Measurements from ENCODE around the gene NR3C1.

Gene NR3C1

DNA sequence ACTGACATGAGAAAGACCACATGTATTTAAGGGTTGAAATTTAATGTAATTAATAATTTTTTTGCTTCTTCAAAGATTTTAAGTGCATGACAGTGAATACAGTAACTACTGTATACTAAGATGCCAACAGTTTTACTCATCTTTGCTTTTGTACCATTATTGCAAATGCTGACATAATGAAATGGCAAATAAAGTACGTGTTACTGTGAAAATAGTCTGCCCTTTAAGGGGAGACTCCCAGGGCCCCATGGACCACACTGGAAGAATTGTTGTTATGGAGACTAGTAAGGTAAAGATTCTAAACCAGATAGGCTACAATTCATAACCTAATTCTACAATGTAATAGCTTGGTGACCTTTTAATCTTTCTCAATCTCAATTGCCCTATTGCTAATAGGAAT is 84.7 kb downstream of the NR3C1 start:
- no CpG with 5 or more reads among the region's 1 CpG for WGBS

GRCh38 chr5:143318270-143318669 is 85.2 kb downstream of the NR3C1 start:
- no peaks in the 10 kb centered on the region for H3K9me3 ChIP-seq (ENCODE audit: control insufficient read depth, low read length)

More for the DNA sequence above, 84.7 kb downstream of the NR3C1 start:
- H3K4ac ChIP-seq (ENCODE audit: low read depth in 1 of 2, low read length in 2 of 2), result no peak overlapping the region
- no peak overlapping the region for H2BK15ac ChIP-seq (ENCODE audit: low read depth, poor library complexity, severe bottlenecking)
- no peak overlapping the region for H3K27ac ChIP-seq (ENCODE audit: low read length, poor library complexity, severe bottlenecking)
- H3K4me3 ChIP-seq (ENCODE audit: insufficient read depth in 1 of 2, low read depth in 1 of 2, low read length in 2 of 2), result no peak overlapping the region
- H3K18ac ChIP-seq (ENCODE audit: low read depth in 1 of 2, low read length in 2 of 2), result no peak overlapping the region
- H2BK12ac ChIP-seq (ENCODE audit: low read length in 2 of 2), result no peak overlapping the region
- no peak overlapping the region for H3K23ac ChIP-seq (ENCODE audit: low read length in 2 of 2)
- peaks cover 1% of the 10 kb centered on the region for H3K4me1 ChIP-seq (ENCODE audit: control insufficient read depth, insufficient read depth, low read depth, low read length)
- no peak overlapping the region for H4K91ac ChIP-seq (ENCODE audit: low read length)
- H2BK5ac ChIP-seq (ENCODE audit: low read depth, low read length, poor library complexity, severe bottlenecking), result no peak overlapping the region
- H3K36me3 ChIP-seq (ENCODE audit: control insufficient read depth in 1 of 2, insufficient read depth in 2 of 2, low read depth in 1 of 2, low read length in 2 of 2), result peaks cover 0 to 6% of the 10 kb centered on the region in 2 experiments
- H2BK120ac ChIP-seq (ENCODE audit: low read depth, low read length), result no peak overlapping the region
- no peak overlapping the region for H3K9ac ChIP-seq (ENCODE audit: low read length)
- no peak for DNase-seq
- H2AFZ ChIP-seq (ENCODE audit: low read depth, low read length), result no peak overlapping the region
- no peak overlapping the region for H3K14ac ChIP-seq (ENCODE audit: low read length in 2 of 2)
- H4K8ac ChIP-seq (ENCODE audit: low read length), result no peak overlapping the region
- peaks cover 19% of the 10 kb centered on the region for H3K79me1 ChIP-seq (replicated peaks; ENCODE audit: low read length, poor library complexity, severe bottlenecking)
- no peak overlapping the region for H2AK5ac ChIP-seq (ENCODE audit: low read length, severe bottlenecking)
- H3K27me3 ChIP-seq (ENCODE audit: control insufficient read depth in 1 of 2, insufficient read depth in 1 of 2, low read length in 2 of 2), result no peaks in the 10 kb centered on the region
- H3K4me2 ChIP-seq (ENCODE audit: low read length, poor library complexity, severe bottlenecking), result no peak overlapping the region
- H3K9me3 ChIP-seq (ENCODE audit: control insufficient read depth, low read length), result no peaks in the 10 kb centered on the region

DNA sequence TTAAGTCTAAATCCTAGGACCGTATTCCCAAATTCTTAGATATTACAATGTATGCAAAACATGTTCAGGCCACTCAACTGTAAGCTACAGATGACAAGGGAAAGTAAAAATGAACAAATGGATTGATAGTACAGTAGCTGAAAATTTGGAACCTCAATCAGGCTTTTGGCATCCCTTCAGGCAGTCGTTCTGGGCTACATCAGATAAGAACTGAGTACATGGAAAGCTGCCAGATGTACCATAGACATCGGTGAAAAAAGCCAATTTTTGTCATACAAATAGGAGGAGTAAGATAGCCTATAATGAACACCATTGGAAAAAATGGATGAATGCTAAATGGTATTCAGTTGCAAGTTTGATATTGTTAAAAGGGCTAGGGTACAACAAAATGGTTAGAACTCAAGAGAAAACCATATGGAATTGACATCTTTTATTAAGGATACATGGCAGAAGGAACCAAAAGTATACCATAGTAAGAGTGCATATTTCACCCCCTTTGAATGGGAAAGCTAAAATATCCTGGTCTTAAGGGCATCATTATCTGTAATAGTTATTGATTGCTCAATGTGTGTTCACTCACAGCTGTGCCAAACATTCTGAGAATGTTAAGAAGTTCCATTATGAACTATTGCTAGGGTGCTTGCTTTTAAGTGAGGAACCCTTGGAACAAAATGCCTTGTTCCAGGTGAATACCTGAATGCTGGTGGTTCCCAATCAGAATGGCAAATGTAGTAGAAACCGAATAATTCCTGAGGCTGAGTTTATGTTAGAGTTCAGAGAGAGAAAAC is 86.4 kb downstream of the NR3C1 start:
- no peaks in the 10 kb centered on the region for H3K27me3 ChIP-seq (ENCODE audit: control insufficient read depth in 1 of 2, insufficient read depth in 1 of 2, low read length in 2 of 2)
- DNase-seq, result no peak
- no peak overlapping the region for H4K91ac ChIP-seq (ENCODE audit: low read length)
- H3K4me1 ChIP-seq (ENCODE audit: control insufficient read depth, insufficient read depth, low read depth, low read length), result peaks cover 1% of the 10 kb centered on the region
- H2BK120ac ChIP-seq (ENCODE audit: low read depth, low read length), result no peak overlapping the region
- H2AK5ac ChIP-seq (ENCODE audit: low read length, severe bottlenecking), result no peak overlapping the region
- no peak overlapping the region for H3K4me3 ChIP-seq (ENCODE audit: insufficient read depth in 1 of 2, low read depth in 1 of 2, low read length in 2 of 2)
- WGBS, result 79% methylated on average over 3 of the region's 4 CpGs
- no peak overlapping the region for H3K23ac ChIP-seq (ENCODE audit: low read length in 2 of 2)
- no peak overlapping the region for H2BK12ac ChIP-seq (ENCODE audit: low read length in 2 of 2)
- H2BK15ac ChIP-seq (ENCODE audit: low read depth, poor library complexity, severe bottlenecking), result no peak overlapping the region
- no peaks in the 10 kb centered on the region for H3K9me3 ChIP-seq (ENCODE audit: control insufficient read depth, low read length)
- no peak overlapping the region for H3K9ac ChIP-seq (ENCODE audit: low read length)
- H3K36me3 ChIP-seq (ENCODE audit: control insufficient read depth in 1 of 2, insufficient read depth in 2 of 2, low read depth in 1 of 2, low read length in 2 of 2), result peaks cover 0 to 14% of the 10 kb centered on the region in 2 experiments
- no peak overlapping the region for H4K8ac ChIP-seq (ENCODE audit: low read length)
- H2AFZ ChIP-seq (ENCODE audit: low read depth, low read length), result no peak overlapping the region
- H2BK5ac ChIP-seq (ENCODE audit: low read depth, low read length, poor library complexity, severe bottlenecking), result no peak overlapping the region
- no peak overlapping the region for H3K4me2 ChIP-seq (ENCODE audit: low read length, poor library complexity, severe bottlenecking)
- H3K27ac ChIP-seq (ENCODE audit: low read length, poor library complexity, severe bottlenecking), result no peak overlapping the region
- no peak overlapping the region for H3K14ac ChIP-seq (ENCODE audit: low read length in 2 of 2)
- H3K18ac ChIP-seq (ENCODE audit: low read depth in 1 of 2, low read length in 2 of 2), result no peak overlapping the region
- H3K4ac ChIP-seq (ENCODE audit: low read depth in 1 of 2, low read length in 2 of 2), result no peak overlapping the region
- peaks cover 17% of the 10 kb centered on the region for H3K79me1 ChIP-seq (replicated peaks; ENCODE audit: low read length, poor library complexity, severe bottlenecking)

More at GRCh38 chr5:143318270-143318669, 85.2 kb downstream of the NR3C1 start:
- Histone ChIP-seq H2AK5ac (ENCODE audit: low read length, severe bottlenecking) (no peak overlapping the region), H3K4ac (ENCODE audit: low read depth in 1 of 2, low read length in 2 of 2) (no peak overlapping the region), H3K9ac (ENCODE audit: low read length) (no peak overlapping the region), H3K23ac (ENCODE audit: low read length in 2 of 2) (no peak overlapping the region), H4K91ac (ENCODE audit: low read length) (no peak overlapping the region), H2BK12ac (ENCODE audit: low read length in 2 of 2) (no peak overlapping the region), H2BK5ac (ENCODE audit: low read depth, low read length, poor library complexity, severe bottlenecking) (no peak overlapping the region), H3K27ac (ENCODE audit: low read length, poor library complexity, severe bottlenecking) (no peak overlapping the region), H3K14ac (ENCODE audit: low read length in 2 of 2) (no peak overlapping the region), H3K36me3 (ENCODE audit: control insufficient read depth in 1 of 2, insufficient read depth in 2 of 2, low read depth in 1 of 2, low read length in 2 of 2) (peaks cover 0 to 6% of the 10 kb centered on the region in 2 experiments), H2BK15ac (ENCODE audit: low read depth, poor library complexity, severe bottlenecking) (no peak overlapping the region), H3K4me2 (ENCODE audit: low read length, poor library complexity, severe bottlenecking) (no peak overlapping the region), H3K4me1 (ENCODE audit: control insufficient read depth, insufficient read depth, low read depth, low read length) (peaks cover 1% of the 10 kb centered on the region), H2BK120ac (ENCODE audit: low read depth, low read length) (no peak overlapping the region), H3K4me3 (ENCODE audit: insufficient read depth in 1 of 2, low read depth in 1 of 2, low read length in 2 of 2) (no peak overlapping the region), H3K18ac (ENCODE audit: low read depth in 1 of 2, low read length in 2 of 2) (no peak overlapping the region), H4K8ac (ENCODE audit: low read length) (no peak overlapping the region), H3K79me1 (replicated peaks; ENCODE audit: low read length, poor library complexity, severe bottlenecking) (peaks cover 17% of the 10 kb centered on the region), H2AFZ (ENCODE audit: low read depth, low read length) (no peak overlapping the region), H3K27me3 (ENCODE audit: control insufficient read depth in 1 of 2, insufficient read depth in 1 of 2, low read length in 2 of 2) (no peaks in the 10 kb centered on the region)
- no peak for DNase-seq
- WGBS, result 100% methylated on average over 1 of the region's 1 CpG

GRCh38 chr5:143316337-143316736 is 87.1 kb downstream of the NR3C1 start:
- no peak overlapping the region for H3K4ac ChIP-seq (ENCODE audit: low read depth in 1 of 2, low read length in 2 of 2)
- H3K18ac ChIP-seq (ENCODE audit: low read depth in 1 of 2, low read length in 2 of 2), result no peak overlapping the region
- no peaks in the 10 kb centered on the region for H3K9me3 ChIP-seq (ENCODE audit: control insufficient read depth, low read length)
- peak overlapping the region; percentile 59 for H2AK5ac ChIP-seq (ENCODE audit: low read length, severe bottlenecking)
- H3K4me3 ChIP-seq (ENCODE audit: insufficient read depth in 1 of 2, low read depth in 1 of 2, low read length in 2 of 2), result no peak overlapping the region
- no peak overlapping the region for H2BK15ac ChIP-seq (ENCODE audit: low read depth, poor library complexity, severe bottlenecking)
- H3K4me2 ChIP-seq (ENCODE audit: low read length, poor library complexity, severe bottlenecking), result no peak overlapping the region
- no peaks in the 10 kb centered on the region for H3K27me3 ChIP-seq (ENCODE audit: control insufficient read depth in 1 of 2, insufficient read depth in 1 of 2, low read length in 2 of 2)
- peaks cover 19% of the 10 kb centered on the region for H3K79me1 ChIP-seq (replicated peaks; ENCODE audit: low read length, poor library complexity, severe bottlenecking)
- H3K23ac ChIP-seq (ENCODE audit: low read length in 2 of 2), result no peak overlapping the region
- no peak overlapping the region for H4K91ac ChIP-seq (ENCODE audit: low read length)
- peaks cover 1% of the 10 kb centered on the region for H3K4me1 ChIP-seq (ENCODE audit: control insufficient read depth, insufficient read depth, low read depth, low read length)
- H2BK12ac ChIP-seq (ENCODE audit: low read length in 2 of 2), result no peak overlapping the region
- H3K9ac ChIP-seq (ENCODE audit: low read length), result peak overlapping the region; percentile 66
- no peak overlapping the region for H3K27ac ChIP-seq (ENCODE audit: low read length, poor library complexity, severe bottlenecking)
- DNase-seq, result no peak
- H2BK5ac ChIP-seq (ENCODE audit: low read depth, low read length, poor library complexity, severe bottlenecking), result no peak overlapping the region
- H2AFZ ChIP-seq (ENCODE audit: low read depth, low read length), result no peak overlapping the region
- no peak overlapping the region for H3K14ac ChIP-seq (ENCODE audit: low read length in 2 of 2)
- H2BK120ac ChIP-seq (ENCODE audit: low read depth, low read length), result no peak overlapping the region
- 100% methylated on average over 5 of the region's 6 CpGs for WGBS
- no peak overlapping the region for H4K8ac ChIP-seq (ENCODE audit: low read length)
- H3K36me3 ChIP-seq (ENCODE audit: control insufficient read depth in 1 of 2, insufficient read depth in 2 of 2, low read depth in 1 of 2, low read length in 2 of 2), result peaks cover 0 to 16% of the 10 kb centered on the region in 2 experiments

Data from mesenchymal stem cell (in vitro differentiated cells and primary cell).